SK-MEL-5 (cell line): Measurements from ENCODE around the gene AGBL1. TPM values are rescaled to one million over a fixed set of nuclear protein-coding genes. Genes with fewer than 3 reads are reported as not detected.

ENCODE experiments used
- DNase-seq: peaks from one replicate; pipeline ENCODE4 v3.0.0-alpha.2; 2016; ENCODE audit warnings: low read depth, low spot score
- in situ Hi-C: cut with HindIII; loops from 2 replicates; pipeline ENCODE4 v1.10.0; 2016; ENCODE audit warnings: low sequenced_read_pairs, high pct_unique_total_duplicates, low pct_unique_long_range_greater_than_20kb
- polyA plus RNA-seq, 2 experiments: library from polyadenylated mRNA; depleted of rRNA; stranded (reverse); fragments of >200 nt; gene quantifications; 2 replicates each; pipeline ENCODE4 v1.2.3, GENCODE V29; 2015
- total RNA-seq: library from RNA; depleted of rRNA; stranded (reverse); fragments of >200 nt; shearing (Covaris generic); gene quantifications from 2 replicates; pipeline ENCODE4 v1.2.3, GENCODE V29; 2014; rRNA removed

The AGBL1 gene
- total RNA-seq, result not detected in 2 replicates
- not detected in 2 replicates for polyA plus RNA-seq (2015; cell fraction: cytosol; rRNA removed)
- polyA plus RNA-seq (2015; cell fraction: nucleus; rRNA removed), result not detected in 2 replicates

DNA sequence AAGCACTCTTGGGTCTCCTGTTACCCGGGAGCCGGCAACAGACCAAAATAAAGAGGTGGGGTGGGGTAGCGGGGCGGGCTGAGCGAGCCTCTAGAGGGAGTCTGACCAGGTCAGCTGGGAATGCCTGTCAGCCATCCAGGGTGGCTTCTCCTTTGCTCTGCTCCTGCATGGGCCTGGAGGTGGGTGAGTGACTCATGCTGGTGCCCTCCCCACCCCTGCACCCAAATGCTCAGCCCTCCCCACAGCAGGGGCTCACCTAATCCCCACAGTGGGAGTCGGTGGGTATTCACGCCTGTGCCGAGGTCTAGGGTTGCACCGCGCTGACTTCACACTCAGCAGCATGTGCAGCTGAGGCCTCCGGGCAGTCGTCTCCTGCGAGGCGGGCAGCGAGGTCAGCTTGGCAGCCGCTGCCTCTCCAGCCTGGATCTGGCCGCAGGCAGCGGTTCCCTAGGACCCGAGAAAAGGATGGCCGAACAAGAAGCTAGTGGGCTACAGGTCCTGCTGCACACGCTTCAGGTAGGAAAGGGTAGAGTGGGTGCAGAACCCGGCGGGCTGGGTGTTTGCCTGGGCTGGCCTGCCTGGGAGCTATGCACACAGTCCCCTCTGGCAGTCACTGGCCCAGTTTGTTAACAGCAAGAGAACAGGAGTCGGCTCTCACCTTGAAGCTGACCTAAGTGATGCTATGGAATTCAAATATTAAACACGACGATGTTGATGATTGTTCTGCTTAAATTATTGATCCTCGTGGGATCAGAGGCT, at the start of gene AGBL1:
TSS of gene AGBL1 (plus strand) at position 364 of the 759 bp plus-strand sequence.
- no peak for DNase-seq

DNA sequence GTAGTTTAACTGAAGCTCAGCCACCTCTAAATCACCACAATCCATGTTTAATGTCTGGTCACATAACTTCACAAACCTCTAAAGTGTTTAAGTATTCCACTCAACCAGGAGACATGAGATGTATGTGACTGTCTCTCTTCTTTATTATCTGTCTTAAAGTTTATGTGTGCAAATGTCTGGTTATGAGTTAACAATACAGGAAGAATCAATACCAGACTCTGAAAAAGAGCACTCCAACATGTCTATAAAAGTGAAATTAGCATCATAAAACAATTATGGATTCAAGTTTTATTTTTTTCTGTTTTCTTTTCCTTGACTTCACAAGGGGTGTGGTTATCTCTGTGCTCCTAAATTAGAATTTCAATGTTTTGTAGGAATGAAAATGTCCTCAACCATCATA, 44.8 kb upstream of the AGBL1 start:
- in situ Hi-C loops, result no loop called here
- DNase-seq, result no peak

More for the DNA sequence above, at the start of gene AGBL1:
- in situ Hi-C loops, result no loop called here

DNA sequence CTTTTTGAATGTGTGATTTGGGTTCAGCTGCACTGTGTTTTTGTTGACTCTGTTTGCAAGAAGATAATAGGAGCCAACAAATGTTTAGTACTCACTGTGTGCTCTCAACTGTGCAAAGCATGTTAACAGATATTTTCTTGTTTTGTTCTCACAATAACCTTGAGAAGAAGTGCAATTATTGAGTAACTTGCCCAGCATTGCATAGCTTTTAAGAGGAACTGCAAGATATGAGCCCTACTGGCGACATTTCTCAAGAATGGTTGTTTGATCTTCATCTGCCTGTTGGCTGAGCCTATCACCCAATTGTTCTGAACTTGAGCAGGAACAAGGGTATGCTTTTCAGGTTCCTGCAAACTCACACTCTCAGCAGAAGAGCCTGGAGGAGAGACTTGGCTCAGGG, 43.4 kb upstream of the AGBL1 start:
- in situ Hi-C loops, result no loop called here
- no peak for DNase-seq

- in situ Hi-C loops, result no loop called here
These were observed 41.2 kb upstream of the AGBL1 start for GRCh38 chr15:86038491-86038890.

GRCh38 chr15:86040356-86041033, 39.2 kb upstream of the AGBL1 start:
- in situ Hi-C loops, result no loop called here
- DNase-seq, result no peak

More at GRCh38 chr15:86038491-86038890, 41.2 kb upstream of the AGBL1 start:
- DNase-seq, result peak; percentile 67

DNA sequence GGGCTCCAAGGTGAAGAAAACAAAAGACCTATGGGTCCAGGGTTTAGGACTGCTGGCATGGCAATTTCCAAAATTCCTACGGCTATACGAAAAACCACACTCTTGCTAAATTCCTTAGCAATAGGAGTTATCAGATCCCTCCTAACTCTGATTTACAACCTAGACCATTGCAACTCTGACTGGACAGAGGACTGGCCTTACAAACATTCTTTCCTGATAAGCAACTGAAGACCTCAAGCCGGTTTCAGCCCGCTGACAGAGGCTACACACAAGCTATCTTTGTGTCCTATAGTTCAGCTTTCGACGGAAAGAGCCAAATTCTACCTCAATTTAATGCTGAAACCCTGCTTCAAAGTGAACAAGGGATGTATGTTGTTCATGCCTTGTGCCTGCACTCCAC, 38.3 kb upstream of the AGBL1 start:
- in situ Hi-C loops, result no loop called here
- no peak for DNase-seq

- in situ Hi-C loops, result no loop called here
- no peak for DNase-seq
These were observed 37.4 kb upstream of the AGBL1 start for GRCh38 chr15:86042226-86042625.

DNA sequence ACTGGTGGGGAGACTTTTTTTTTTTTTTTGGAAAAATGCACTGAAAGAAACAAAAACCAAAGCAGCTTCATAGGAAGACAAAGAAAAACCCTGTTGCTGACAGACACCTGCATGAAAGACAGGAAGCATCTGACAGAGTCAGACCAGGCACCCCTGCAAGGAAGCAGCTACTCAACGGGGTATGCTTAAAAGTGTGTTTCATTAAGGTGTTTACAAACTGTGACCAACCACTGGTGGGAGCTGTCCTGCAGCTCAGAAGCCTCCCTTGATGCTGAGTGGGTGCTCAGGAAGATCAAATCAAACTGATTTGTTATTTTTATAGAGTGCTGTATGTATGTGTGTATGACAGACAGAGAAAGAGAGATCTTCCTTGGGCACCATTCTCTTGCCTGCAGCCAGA, 34.7 kb upstream of the AGBL1 start:
- DNase-seq, result peak; percentile 2
- in situ Hi-C loops, result no loop called here

- in situ Hi-C loops, result no loop called here
- no peak for DNase-seq
These were observed 25.3 kb upstream of the AGBL1 start for GRCh38 chr15:86054338-86054737.

DNA sequence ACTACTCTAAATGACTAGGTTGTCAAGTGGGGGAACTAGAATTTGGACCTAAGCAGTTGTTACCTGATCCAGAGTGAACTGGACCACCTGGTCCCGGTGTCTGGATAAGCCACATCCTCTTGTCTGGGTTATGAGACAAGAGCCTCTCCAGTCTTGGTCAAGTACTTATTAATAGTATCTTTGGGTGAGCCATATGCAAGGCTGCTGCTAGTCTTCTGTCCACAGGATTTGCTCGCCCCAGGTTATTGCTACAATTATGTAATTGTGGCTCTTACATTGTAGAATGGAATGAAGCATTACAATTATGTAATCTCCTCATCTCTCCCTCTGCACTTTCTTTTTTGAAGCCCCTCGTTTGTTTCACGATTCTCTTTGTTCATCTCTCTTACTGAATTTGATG, 24.0 kb upstream of the AGBL1 start:
- no peak for DNase-seq
- in situ Hi-C loops, result no loop called here

DNA sequence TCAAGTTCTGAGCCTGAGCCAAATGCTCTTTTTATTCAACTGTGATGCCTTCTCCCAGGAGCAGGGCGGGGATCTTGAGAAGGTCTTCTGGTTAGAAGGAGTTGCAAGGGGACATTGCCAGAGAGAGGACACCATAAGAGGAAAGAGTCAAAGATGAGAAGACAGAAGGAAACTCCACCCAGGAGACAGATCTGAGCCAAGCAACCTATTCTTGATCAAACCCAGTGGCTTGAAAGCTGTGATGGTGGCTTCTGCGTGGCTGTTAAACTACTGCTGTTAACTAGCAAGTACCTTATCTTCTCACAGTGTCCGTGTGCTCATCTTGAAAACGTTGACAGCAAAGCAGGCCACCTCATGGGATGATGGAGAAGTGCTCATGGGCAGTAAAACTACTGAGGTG, 19.8 kb upstream of the AGBL1 start:
- in situ Hi-C loops, result no loop called here
- no peak for DNase-seq

- no peak for DNase-seq
- in situ Hi-C loops, result no loop called here
These were observed 19.0 kb upstream of the AGBL1 start for GRCh38 chr15:86060674-86061073.

- in situ Hi-C loops, result no loop called here
- DNase-seq, result no peak
These were observed 18.1 kb upstream of the AGBL1 start for GRCh38 chr15:86061581-86061980.

- no peak for DNase-seq
- in situ Hi-C loops, result no loop called here
These were observed 16.9 kb upstream of the AGBL1 start for GRCh38 chr15:86062646-86063243.

- in situ Hi-C loops, result no loop called here
- no peak for DNase-seq
These were observed 16.1 kb upstream of the AGBL1 start for GRCh38 chr15:86063356-86064095.

DNA sequence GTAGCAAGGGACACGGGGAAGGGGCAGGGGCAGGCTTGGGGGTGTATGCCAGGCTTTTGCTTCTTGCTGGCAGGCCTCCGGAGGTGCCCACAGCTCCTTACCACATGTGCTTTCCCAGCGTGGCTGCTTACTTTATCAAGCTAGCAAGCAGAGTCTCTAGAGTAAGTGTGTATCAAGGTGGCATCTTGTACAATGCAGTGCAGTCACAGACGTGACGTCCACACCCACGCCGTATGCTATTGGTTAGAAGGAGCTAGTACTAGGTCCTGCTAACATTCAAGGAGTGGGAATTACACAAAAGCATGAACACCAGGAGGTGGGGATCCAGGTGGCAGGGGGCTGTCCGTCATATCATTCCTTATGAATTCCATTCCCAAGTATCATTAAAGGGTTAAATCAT, 15.3 kb upstream of the AGBL1 start:
- in situ Hi-C loops, result no loop called here

DNA sequence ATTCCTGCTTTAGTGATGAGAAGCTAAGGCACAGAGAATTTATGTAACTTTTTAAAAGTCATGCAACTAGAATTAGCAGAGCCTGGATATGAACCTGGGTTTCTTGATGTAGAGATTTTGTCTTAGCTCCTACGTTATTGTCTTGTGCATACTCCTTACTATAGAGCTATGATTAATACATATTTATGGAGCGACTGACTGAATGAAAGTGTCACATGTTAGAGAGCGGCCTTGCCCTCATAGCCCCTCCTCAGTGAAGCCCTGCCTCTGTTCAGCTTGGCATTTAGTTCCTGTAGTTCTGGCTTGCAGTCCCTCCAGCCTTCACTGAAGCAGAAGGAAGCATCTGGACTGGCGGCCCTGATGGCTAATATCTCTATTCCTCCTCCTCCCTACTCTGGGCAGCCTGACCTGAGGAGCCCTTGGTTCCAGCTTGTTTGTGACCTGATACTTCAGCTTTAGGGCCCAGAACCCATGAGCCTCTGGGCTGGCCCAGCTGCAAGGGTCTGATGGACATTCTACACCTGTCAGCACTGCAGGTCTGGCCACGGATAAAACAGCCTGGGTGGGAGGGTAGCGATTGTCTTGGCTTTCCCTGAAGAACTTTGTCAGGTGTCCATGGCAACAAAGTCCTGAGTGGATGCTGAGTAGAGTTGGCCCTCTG, 13.4 kb upstream of the AGBL1 start:
- DNase-seq, result no peak
- in situ Hi-C loops, result no loop called here

More for the DNA sequence above, 15.3 kb upstream of the AGBL1 start:
- DNase-seq, result no peak
